ENCODE results near the gene MRPL24.
A peak's percentile ranks its signal among the peaks of the same experiment; 100 is the strongest.

DNA sequence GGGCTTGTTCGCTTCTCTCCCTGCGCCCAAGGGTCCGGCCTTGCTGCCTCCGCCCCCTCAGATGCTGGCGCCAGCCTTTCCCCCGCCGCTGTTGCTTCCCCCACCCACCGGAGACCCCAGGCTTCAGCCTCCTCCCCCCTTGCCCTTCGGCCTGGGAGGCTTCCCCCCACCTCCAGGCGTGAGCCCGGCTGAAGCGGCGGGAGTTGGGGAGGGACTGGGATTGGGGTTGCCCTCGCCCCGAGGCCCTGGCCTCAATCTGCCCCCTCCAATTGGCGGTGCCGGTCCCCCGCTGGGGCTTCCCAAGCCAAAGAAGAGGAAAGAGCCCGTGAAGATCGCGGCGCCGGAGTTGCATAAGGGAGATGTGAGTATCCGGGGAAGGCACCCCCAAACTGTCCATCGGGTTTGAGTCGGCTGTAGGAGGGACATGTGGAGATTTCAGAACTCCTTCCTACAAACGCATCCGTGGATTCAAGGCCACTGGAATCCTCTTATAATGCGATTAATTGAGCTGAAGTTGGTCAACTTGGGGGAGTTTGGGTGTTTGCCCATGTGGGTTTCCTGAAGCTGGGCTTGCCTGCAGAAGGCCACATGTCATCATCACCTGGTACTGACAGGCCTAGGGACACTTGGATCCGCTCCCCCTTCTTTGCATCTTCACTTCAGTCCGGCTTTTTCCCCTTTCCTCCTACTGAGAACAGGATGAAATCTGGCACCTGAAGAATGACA is 27.2 kb upstream of the MRPL24 start:
- TF ChIP-seq POLR2A (IDR thresholded peaks at IDR 0.05; ENCODE audit: low read depth, low read length) = 0 out of 2 replicates have a peak, but pooled peaks have one; percentile 4
- no peak for TF ChIP-seq SPI1 (IDR thresholded peaks at IDR 0.05; ENCODE audit: low read depth, low read length)
- TF ChIP-seq POLR2AphosphoS5 (IDR thresholded peaks at IDR 0.05; ENCODE audit: low read depth, low read length) = no peak
- no peak for TF ChIP-seq TAF1 (IDR thresholded peaks at IDR 0.05; ENCODE audit: low read depth, low read length)
- TF ChIP-seq PAX5 (IDR thresholded peaks at IDR 0.05; ENCODE audit: insufficient read depth, low read length, severe bottlenecking) = no peak
